RPMI7951 (cell line): Measurements from ENCODE around the gene GTF2H4. TPM values are rescaled to one million over a fixed set of nuclear protein-coding genes. Genes with fewer than 3 reads are reported as not detected.
"Not testable (repeated sequence)": the region's sequence is repeated elsewhere in the genome, so short reads cannot be mapped to it uniquely, and the experiment has no call there.

ENCODE experiments used
- DNase-seq: peaks from one replicate; pipeline ENCODE4 v3.0.0-alpha.2; 2012; ENCODE audit warnings: low read depth
- total RNA-seq: library from RNA; depleted of rRNA; stranded (reverse); fragments of >200 nt; shearing (Covaris generic); gene quantifications from 2 replicates; pipeline ENCODE4 v1.2.3, GENCODE V29; 2014

Gene GTF2H4
- total RNA-seq, 1 experiment from 2014 or later: 12.4 TPM

- DNase-seq: not testable (repeated sequence)
Measured at GRCh38 chr6:30924040-30924627, 16.1 kb downstream of the GTF2H4 start.

- no peak for DNase-seq
Measured at GRCh38 chr6:30926644-30927043, 18.6 kb downstream of the GTF2H4 start.

GRCh38 chr6:30927080-30927479, 19.1 kb downstream of the GTF2H4 start:
- not testable (repeated sequence) for DNase-seq

GRCh38 chr6:30928677-30929076, 20.7 kb downstream of the GTF2H4 start:
- no peak for DNase-seq

GRCh38 chr6:30930506-30930905, 22.5 kb downstream of the GTF2H4 start:
- DNase-seq: no peak

GRCh38 chr6:30931272-30931671, 23.3 kb downstream of the GTF2H4 start:
- DNase-seq: no peak

- DNase-seq: no peak
Measured at GRCh38 chr6:30931969-30932645, 24.1 kb downstream of the GTF2H4 start, which contains the start of gene SFTA2. TSS of gene SFTA2 (minus strand) at chr6:30932170. CDS start at chr6:30932096, 74 bp downstream.

- DNase-seq: no peak
Measured at GRCh38 chr6:30932665-30933365, 24.8 kb downstream of the GTF2H4 start.

GRCh38 chr6:30935018-30935417, 27.0 kb downstream of the GTF2H4 start:
- no peak for DNase-seq

GRCh38 chr6:30937265-30937664, 29.3 kb downstream of the GTF2H4 start:
- no peak for DNase-seq

GRCh38 chr6:30938730-30939129, 30.7 kb downstream of the GTF2H4 start:
- no peak for DNase-seq

- DNase-seq: no peak
Measured at GRCh38 chr6:30939473-30939872, 31.5 kb downstream of the GTF2H4 start.

- DNase-seq: no peak
Measured at GRCh38 chr6:30940361-30940986, 32.5 kb downstream of the GTF2H4 start, which contains the start of gene MUCL3. TSS of gene MUCL3 (plus strand) at chr6:30940973. CDS start at chr6:30941000, 27 bp downstream.

- peak; percentile 84 for DNase-seq
Measured at GRCh38 chr6:30942338-30943060, 34.5 kb downstream of the GTF2H4 start.

- no peak for DNase-seq
Measured at GRCh38 chr6:30944051-30944450, 36.0 kb downstream of the GTF2H4 start.

- no peak for DNase-seq
Measured at GRCh38 chr6:30945281-30945680, 37.3 kb downstream of the GTF2H4 start.

- DNase-seq: no peak
Measured at GRCh38 chr6:30947231-30947630, 39.2 kb downstream of the GTF2H4 start.

GRCh38 chr6:30948811-30949210, 40.8 kb downstream of the GTF2H4 start:
- DNase-seq: no peak

- no peak for DNase-seq
Measured at GRCh38 chr6:30951907-30952469, 44.0 kb downstream of the GTF2H4 start.

- DNase-seq: no peak
Measured at GRCh38 chr6:30954631-30955366, 46.8 kb downstream of the GTF2H4 start.
